GM19238 (cell line): Measurements from ENCODE around the gene LCE1A.

Experiments
- DNase-seq: peaks from one replicate; pipeline ENCODE4 v3.0.0; 2011; ENCODE audit warnings: low spot score; ENCODE audit not compliant: insufficient read length

Gene LCE1A

DNA sequence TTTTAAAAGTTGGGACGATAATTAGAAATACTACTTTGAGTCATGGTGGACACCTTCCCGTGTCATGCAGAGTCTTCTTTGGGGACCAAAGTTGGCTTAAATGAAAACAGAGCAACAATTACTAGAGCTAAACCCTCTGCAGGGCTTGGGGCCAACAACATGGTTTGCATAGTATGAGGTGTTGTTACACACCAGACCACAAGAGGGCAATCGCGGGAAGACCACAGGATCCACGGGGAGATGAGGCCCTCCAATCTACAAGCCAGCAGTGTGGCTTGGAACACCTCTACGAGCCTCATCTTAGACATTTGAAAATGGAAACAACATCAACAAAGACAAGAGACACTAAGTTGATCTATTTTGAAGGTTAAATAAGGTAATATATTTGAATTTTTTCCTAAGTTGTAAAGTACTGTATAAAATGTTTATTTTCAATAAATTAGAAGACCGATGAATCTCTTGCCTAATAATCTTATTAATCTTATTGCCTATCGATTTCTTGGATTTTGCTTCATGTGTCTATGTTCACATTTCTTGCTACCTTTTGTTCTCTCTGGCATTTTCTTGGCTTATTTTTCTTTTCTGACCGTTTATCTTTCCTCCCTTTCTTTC is 42.6 kb downstream of the LCE1A start:
- DNase-seq: peak; percentile 21

DNA sequence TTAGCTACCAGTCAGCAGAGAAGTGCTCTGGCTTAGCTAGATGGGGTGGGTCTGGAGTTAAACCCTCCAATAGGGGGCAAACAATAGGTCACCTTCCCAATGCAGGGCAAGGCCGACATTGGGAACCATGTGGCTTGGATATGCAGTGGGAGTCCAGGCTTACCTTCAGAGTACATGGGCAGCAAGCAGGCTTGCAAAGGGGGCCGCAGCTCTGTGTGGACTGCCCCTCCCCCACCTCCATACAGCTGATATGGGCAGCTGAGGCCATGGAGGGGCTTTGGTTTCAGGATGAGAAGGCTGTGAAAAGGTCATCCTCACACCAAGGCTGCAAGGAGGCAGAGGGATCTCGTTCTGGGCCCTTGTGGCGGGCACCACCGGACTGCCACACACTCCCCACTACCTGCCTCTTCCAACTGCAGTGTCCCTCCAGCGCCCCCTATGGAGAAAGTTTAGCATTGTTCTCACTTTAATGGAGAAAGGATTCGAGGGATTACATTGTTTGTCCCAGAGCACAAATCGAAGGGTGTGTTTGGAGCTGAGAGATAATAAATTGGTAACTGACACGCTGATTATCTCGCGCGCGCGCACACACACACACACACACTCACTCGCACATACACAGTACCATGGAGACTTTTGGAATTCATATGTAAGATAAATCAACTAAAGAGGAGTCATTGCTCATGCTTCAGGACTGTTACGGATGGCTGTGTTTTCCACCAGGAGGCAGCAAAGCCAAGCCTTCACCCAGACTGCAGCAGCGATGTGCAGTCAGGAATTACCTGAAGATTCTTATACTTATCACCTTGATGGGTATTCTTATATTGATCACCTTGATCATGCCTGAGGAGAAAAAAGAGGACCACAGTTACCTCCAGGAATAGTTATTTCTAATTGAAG is 43.8 kb downstream of the LCE1A start:
- DNase-seq: no peak

DNA sequence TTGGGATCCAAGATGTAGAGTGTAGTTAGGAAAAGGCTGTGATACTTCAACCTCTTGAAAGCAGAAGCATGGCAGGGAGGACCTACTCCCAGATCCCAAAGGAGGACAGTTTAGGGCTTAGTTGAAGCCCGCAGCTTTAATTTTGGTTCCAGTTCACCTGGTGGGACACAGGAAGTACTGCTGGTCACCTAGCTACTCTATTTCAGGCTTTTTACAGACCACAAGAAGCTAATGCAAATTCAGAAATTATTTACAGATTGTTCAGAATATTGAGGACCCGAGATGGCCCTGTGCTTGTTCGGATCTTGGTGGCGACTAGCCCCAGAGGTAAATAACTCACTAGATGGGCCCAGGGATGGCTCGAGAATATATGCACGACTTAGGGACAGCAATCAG is 44.5 kb downstream of the LCE1A start:
- DNase-seq: no peak

DNA sequence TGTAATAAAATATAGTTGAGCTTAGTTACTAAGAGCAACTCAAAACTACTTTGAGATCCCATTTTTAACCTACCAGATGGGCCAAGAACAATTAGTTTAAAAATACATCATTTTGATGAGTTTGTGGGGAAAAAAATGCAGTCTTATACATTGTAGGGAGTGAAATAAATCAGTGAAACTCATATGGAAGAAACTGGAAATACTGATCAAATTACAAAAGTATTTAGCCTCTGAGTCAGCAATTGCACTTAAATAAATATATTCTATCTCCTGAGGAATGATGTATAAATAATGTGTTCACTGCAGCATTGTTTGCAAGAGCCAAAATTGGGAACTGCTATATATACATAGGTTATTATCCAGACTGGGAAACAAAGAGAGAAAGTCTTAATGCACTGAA is 46.2 kb downstream of the LCE1A start:
- no peak for DNase-seq

DNA sequence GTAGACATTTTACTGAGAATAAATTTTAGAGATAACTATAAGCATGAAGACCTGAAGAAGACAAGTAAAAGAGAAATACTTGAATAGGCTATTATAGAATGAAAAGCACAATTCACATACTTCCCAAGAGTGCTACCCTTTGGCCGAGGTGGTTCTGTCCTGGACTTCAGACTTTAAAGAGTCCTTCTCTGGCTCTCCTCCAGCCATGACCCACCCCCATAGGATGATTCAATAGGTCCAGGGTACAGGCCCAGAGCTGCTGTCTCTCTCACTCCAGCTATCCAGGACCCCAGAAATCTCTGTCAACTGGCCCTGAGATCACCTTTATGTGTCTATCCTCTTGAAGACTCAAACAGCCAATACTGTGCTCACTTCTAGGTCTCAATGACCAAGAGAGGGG is 49.6 kb downstream of the LCE1A start:
- no peak for DNase-seq
